Fibroblast of villous mesenchyme (primary cell): ENCODE results near the gene LSM7. TPM values are rescaled to one million over a fixed set of nuclear protein-coding genes. Genes with fewer than 3 reads are reported as not detected.

Source experiments
- DNase-seq: peaks from one replicate; pipeline ENCODE4 v3.0.0-alpha.2; 2010; ENCODE audit warnings: low read depth
- H3K4me3 ChIP-seq: 2 replicates; pipeline ENCODE4 v1.5.1; 2011; ENCODE audit warnings: low read depth, mild to moderate bottlenecking, low read length
- CTCF ChIP-seq: IDR thresholded peaks from 2 replicates; pipeline ENCODE4 v1.5.1; 2012; ENCODE audit warnings: low read depth, mild to moderate bottlenecking, low read length; ENCODE audit not compliant: insufficient read depth
- total RNA-seq: library from RNA; depleted of rRNA; stranded (reverse); fragments of >200 nt; gene quantifications from 2 replicates; pipeline ENCODE4 v1.2.3, GENCODE V29; 2012

The LSM7 gene
- total RNA-seq, 1 donor: 78.2 TPM

DNA sequence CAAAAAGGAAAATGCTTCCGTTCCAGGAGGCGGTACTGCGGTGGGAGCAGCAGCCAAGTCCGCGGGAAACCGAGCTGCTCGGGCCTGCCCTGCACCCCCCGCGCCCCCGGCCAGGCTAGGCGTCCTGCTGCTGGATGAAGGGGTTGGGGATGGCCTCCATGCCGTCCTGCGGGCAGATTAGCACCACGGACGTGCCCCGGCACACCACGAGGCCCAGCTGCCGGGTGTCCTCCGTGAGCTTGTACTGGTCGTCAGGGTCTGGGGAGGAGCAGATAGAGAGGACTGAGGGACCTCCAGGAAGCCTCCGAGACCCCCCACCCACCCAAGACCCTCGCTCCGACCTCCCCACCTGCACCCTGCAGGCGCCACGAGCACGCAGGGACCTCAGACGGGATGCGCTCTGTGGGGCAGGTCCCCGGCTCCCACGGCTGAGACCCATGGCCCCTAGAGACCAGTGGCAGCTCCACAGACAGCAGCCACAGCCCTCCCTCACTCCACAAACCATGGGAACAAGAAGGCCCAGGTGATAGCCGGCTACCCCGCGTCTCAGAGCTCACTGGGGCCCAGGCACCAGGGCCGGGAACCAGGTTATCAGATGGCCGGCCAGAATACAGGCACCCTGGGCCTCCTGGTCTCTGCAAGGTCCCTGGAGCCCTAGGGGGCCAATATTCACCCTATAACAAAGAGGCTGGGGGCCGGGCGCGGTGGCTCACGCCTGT, 6.7 kb downstream of the LSM7 start:
- no peak for DNase-seq
- no peak for TF ChIP-seq CTCF
- H3K4me3 ChIP-seq: no peak overlapping the region

DNA sequence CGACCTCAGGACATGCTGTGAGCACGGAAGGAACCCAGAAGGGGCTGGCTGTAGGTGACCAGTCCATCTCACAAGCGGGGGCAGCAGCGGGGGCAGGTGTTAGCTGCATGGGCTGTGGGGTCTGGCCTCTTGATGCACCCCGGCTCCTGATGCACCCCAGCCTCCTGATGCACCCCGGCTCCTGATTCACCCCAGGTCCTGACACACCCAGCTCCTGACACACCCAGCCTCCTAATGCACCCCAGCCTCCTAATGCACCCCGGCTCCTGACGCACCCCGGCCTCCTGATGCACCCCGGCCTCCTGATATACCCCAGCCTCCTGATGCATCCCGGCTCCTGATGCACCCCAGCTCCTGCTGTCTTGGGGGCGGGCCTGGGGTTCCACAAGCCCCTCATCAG, 7.4 kb downstream of the LSM7 start:
- H3K4me3 ChIP-seq: no peak overlapping the region
- DNase-seq: no peak
- no peak for TF ChIP-seq CTCF

DNA sequence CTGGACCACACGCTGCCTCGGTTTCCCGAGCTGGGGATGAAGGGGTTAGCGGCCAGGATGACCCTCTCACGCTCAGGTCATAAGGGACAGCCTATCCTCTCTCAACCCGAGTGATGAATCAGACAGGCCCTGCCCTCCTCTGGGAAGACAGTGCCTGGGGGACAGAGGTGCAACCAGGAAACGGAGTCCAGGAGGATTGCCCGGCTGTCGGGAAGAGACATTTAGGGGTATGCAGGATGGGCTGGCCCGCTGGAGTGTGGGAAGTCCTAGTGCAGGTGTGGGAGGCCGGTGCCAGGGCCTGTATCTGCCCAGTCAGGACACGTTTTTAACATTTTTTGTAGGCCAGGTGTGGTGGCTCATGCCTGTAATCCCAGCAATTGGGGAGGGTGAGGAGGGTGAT, 8.3 kb downstream of the LSM7 start:
- no peak overlapping the region for H3K4me3 ChIP-seq
- no peak for DNase-seq
- no peak for TF ChIP-seq CTCF

GRCh38 chr19:2319551-2319950, 8.8 kb downstream of the LSM7 start:
- DNase-seq: no peak
- TF ChIP-seq CTCF: no peak
- no peak overlapping the region for H3K4me3 ChIP-seq

- no peak overlapping the region for H3K4me3 ChIP-seq
- TF ChIP-seq CTCF: no peak
- DNase-seq: no peak
Observed at GRCh38 chr19:2318923-2319322, 9.5 kb downstream of the LSM7 start.

- TF ChIP-seq CTCF: no peak
- DNase-seq: no peak
- H3K4me3 ChIP-seq: no peak overlapping the region
Observed at GRCh38 chr19:2317756-2318155, 10.6 kb downstream of the LSM7 start.

DNA sequence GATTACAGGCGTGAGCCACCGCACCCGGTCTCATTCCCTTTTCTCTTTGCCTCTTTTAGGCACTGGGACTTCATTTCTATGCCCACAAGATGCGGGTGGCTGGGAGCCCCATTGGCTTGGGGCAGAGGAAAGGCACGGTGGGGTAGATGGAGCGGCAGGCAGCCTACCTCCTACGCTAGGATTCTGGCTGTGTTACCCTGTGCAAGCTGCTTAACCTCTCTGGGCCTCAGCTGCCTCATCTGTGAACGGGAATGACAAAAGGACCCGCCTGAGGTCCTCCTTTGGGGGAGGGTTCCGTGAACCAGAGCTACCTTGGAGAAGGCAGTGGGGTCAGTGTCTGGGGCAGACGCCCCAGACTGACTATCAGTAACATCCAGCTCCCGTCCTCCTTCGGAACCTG, 11.1 kb downstream of the LSM7 start:
- no peak overlapping the region for H3K4me3 ChIP-seq
- no peak for DNase-seq
- TF ChIP-seq CTCF: no peak
